H9 (cell line): ENCODE data around the gene SIL1. TPM values are rescaled to one million over a fixed set of nuclear protein-coding genes. Genes with fewer than 3 reads are reported as not detected.

Source experiments
- DNase-seq: peaks from one replicate; pipeline ENCODE4 v3.0.0-alpha.2; 2017
- H2AFZ ChIP-seq: one replicate; pipeline ENCODE4 v1.6.1; 2013; ENCODE audit warnings: mild to moderate bottlenecking, low read length, control low read depth, moderate library complexity
- H2AK5ac ChIP-seq: 2 replicates; pipeline ENCODE4 v1.6.1; 2013; ENCODE audit warnings: low read length, control low read depth, mixed read lengths; ENCODE audit not compliant: insufficient read length
- H2BK120ac ChIP-seq: one replicate; pipeline ENCODE4 v1.6.1; 2013; ENCODE audit warnings: low read depth, mild to moderate bottlenecking, low read length, control low read depth, inconsistent platforms; ENCODE audit not compliant: poor library complexity, severe bottlenecking
- H2BK12ac ChIP-seq: 2 replicates; pipeline ENCODE4 v1.6.1; 2013; ENCODE audit warnings: low read length, control low read depth, mixed read lengths, low read depth; ENCODE audit not compliant: insufficient read length
- H2BK15ac ChIP-seq: 2 replicates; pipeline ENCODE4 v1.6.1; 2013; ENCODE audit warnings: low read depth, low read length, control low read depth
- H2BK20ac ChIP-seq: one replicate; pipeline ENCODE4 v1.6.1; 2013; ENCODE audit warnings: low read depth, mild to moderate bottlenecking, low read length, control low read depth, inconsistent platforms; ENCODE audit not compliant: poor library complexity, severe bottlenecking
- H2BK5ac ChIP-seq: 2 replicates; pipeline ENCODE4 v1.6.1; 2013; ENCODE audit warnings: low read length, control low read depth, mixed read lengths; ENCODE audit not compliant: insufficient read length
- H3K14ac ChIP-seq: 2 replicates; pipeline ENCODE4 v1.6.1; 2013; ENCODE audit warnings: low read length, control low read depth; ENCODE audit not compliant: insufficient read depth
- H3K18ac ChIP-seq: 2 replicates; pipeline ENCODE4 v1.6.1; 2013; ENCODE audit warnings: low read depth, mild to moderate bottlenecking, mixed read lengths, low read length, control low read depth; ENCODE audit not compliant: insufficient read length
- H3K23ac ChIP-seq: 2 replicates; pipeline ENCODE4 v1.6.1; 2013; ENCODE audit warnings: low read length, control low read depth, mixed read lengths, low read depth; ENCODE audit not compliant: insufficient read length
- H3K23me2 ChIP-seq: 2 replicates; pipeline ENCODE4 v1.6.1; 2013; ENCODE audit warnings: low read depth, mild to moderate bottlenecking, mixed read lengths, low read length, control low read depth; ENCODE audit not compliant: insufficient read length, poor library complexity, severe bottlenecking
- H3K27ac ChIP-seq: 2 replicates; pipeline ENCODE4 v1.5.1; 2013; ENCODE audit warnings: low read length, control low read depth, mixed read lengths, low read depth; ENCODE audit not compliant: insufficient read length
- H3K27me3 ChIP-seq: 2 replicates; pipeline ENCODE4 v1.6.1; 2013; ENCODE audit warnings: low read length, control low read depth, inconsistent platforms; ENCODE audit not compliant: insufficient read depth
- H3K4ac ChIP-seq: 2 replicates; pipeline ENCODE4 v1.6.1; 2013; ENCODE audit warnings: low read depth, mild to moderate bottlenecking, control low read depth, inconsistent platforms, low read length, moderate library complexity
- H3K4me1 ChIP-seq: 2 replicates; pipeline ENCODE4 v1.6.1; 2013; ENCODE audit warnings: low read length, control low read depth, inconsistent platforms; ENCODE audit not compliant: insufficient read depth
- H3K4me2 ChIP-seq: 2 replicates; pipeline ENCODE4 v1.6.1; 2013; ENCODE audit warnings: low read length, control low read depth, mixed read lengths; ENCODE audit not compliant: insufficient read length, insufficient read depth
- H3K56ac ChIP-seq: 2 replicates; pipeline ENCODE4 v1.6.1; 2013; ENCODE audit warnings: low read depth, mild to moderate bottlenecking, mixed read lengths, low read length, control low read depth; ENCODE audit not compliant: insufficient read length
- H3K79me1 ChIP-seq: 2 replicates; pipeline ENCODE4 v1.6.1; 2013; ENCODE audit warnings: low read depth, mild to moderate bottlenecking, moderate library complexity, low read length, control low read depth, inconsistent platforms; ENCODE audit not compliant: insufficient read depth, poor library complexity, severe bottlenecking
- H3K79me2 ChIP-seq: 2 replicates; pipeline ENCODE4 v1.6.1; 2013; ENCODE audit warnings: low read length, control low read depth, inconsistent platforms; ENCODE audit not compliant: insufficient read depth
- H3K9ac ChIP-seq: 2 replicates; pipeline ENCODE4 v1.6.1; 2013; ENCODE audit warnings: low read length, control low read depth, mixed read lengths; ENCODE audit not compliant: insufficient read length; ENCODE audit errors: extremely low read depth
- H3K9me3 ChIP-seq: one replicate; pipeline ENCODE4 v1.6.1; 2013; ENCODE audit warnings: low read depth, low read length, inconsistent platforms; ENCODE audit not compliant: control insufficient read depth
- H3T11ph ChIP-seq: one replicate; pipeline ENCODE4 v1.6.1; 2013; ENCODE audit warnings: mild to moderate bottlenecking, low read length, control low read depth, inconsistent platforms
- H4K20me1 ChIP-seq: one replicate; pipeline ENCODE4 v1.6.1; 2013; ENCODE audit not compliant: control insufficient read depth, insufficient read length, insufficient read depth
- H4K5ac ChIP-seq: 2 replicates; pipeline ENCODE4 v1.6.1; 2013; ENCODE audit warnings: low read depth, mild to moderate bottlenecking, mixed read lengths, low read length, control low read depth; ENCODE audit not compliant: insufficient read length
- H4K8ac ChIP-seq: replicated peaks from 2 replicates; pipeline ENCODE4 v1.6.1; 2013; ENCODE audit warnings: low read length, control low read depth, mixed read lengths, low read depth; ENCODE audit not compliant: insufficient read length
- H4K91ac ChIP-seq: 2 replicates; pipeline ENCODE4 v1.6.1; 2013; ENCODE audit warnings: low read depth, mild to moderate bottlenecking, moderate library complexity, mixed read lengths, low read length, control low read depth; ENCODE audit not compliant: insufficient read length
- H3K27ac Mint-ChIP-seq, 3 experiments: 2 replicates in 2 of 3; 3 replicates in 1 of 3; pipeline ENCODE4 v1.8.0; 2020 to 2021; ENCODE audit warnings: mixed read lengths in 3 of 3, mild to moderate bottlenecking in 1 of 3, moderate library complexity in 1 of 3
- H3K27me3 Mint-ChIP-seq: 2 replicates; pipeline ENCODE4 v1.8.0; 2021; ENCODE audit warnings: low read depth, mild to moderate bottlenecking, moderate library complexity, mixed read lengths
- H3K36me3 Mint-ChIP-seq, 3 experiments: 2 replicates in 2 of 3; 3 replicates in 1 of 3; pipeline ENCODE4 v1.8.0; 2020 to 2021; ENCODE audit warnings: low read depth in 3 of 3, mixed read lengths in 3 of 3; ENCODE audit not compliant: insufficient read depth in 1 of 3
- H3K4me1 Mint-ChIP-seq, 2 experiments: 2 replicates each; pipeline ENCODE4 v1.8.0; 2020; ENCODE audit warnings: mixed read lengths in 2 of 2
- H3K4me3 Mint-ChIP-seq, 2 experiments: 2 replicates in 1 of 2; 3 replicates in 1 of 2; pipeline ENCODE4 v1.8.0; 2020 to 2021; ENCODE audit warnings: mild to moderate bottlenecking in 2 of 2, mixed read lengths in 2 of 2, moderate library complexity in 1 of 2
- H3K9me3 Mint-ChIP-seq, 2 experiments: 2 replicates in 1 of 2; 3 replicates in 1 of 2; pipeline ENCODE4 v1.8.0; 2020; ENCODE audit warnings: mild to moderate bottlenecking in 2 of 2, mixed read lengths in 2 of 2, moderate library complexity in 1 of 2
- CTCF ChIP-seq: fragments of 200-600 bp; sonication (generic); conservative IDR thresholded peaks from 3 replicates; pipeline ENCODE4 v1.8.0; 2021; ENCODE audit warnings: antibody characterized with exemption, mild to moderate bottlenecking
- WGBS: extraction: QIAGEN DNeasy Blood & Tissue Kit; methylation state at CpG from one replicate; pipeline ENCODE4 v1.1.7; 2013; ENCODE audit warnings: missing lambda C conversion rate, low lambda C conversion rate, mixed read lengths; ENCODE audit not compliant: insufficient read length; ENCODE audit errors: extremely low coverage; 5-methylcytosine and 5-hydroxymethylcytosine counted together
- total RNA-seq: library from RNA; stranded (reverse); gene quantifications from 2 replicates; pipeline ENCODE4 v1.2.1, GENCODE V29; 2021

SIL1 gene
- total RNA-seq, 1 experiment from 2014 or later, result 10.6 TPM

- no peaks in the 10 kb centered on the region for H3K23me2 ChIP-seq
- no peak overlapping the region for H2BK12ac ChIP-seq
- H3K27ac ChIP-seq, result no peak overlapping the region
- no peak overlapping the region for H4K8ac ChIP-seq
- Mint-ChIP-seq H3K27me3 (no peaks in the 10 kb centered on the region), H3K27ac (no peak overlapping the region), H3K4me1 (peaks cover 2 to 5% of the 10 kb centered on the region in 2 experiments; a peak in 3 of 4 replicates), H3K36me3 (no peaks in the 10 kb centered on the region), H3K4me3 (no peak overlapping the region), H3K9me3 (no peaks in the 10 kb centered on the region)
- no peak overlapping the region for H3K4me2 ChIP-seq
- no peaks in the 10 kb centered on the region for H3K79me1 ChIP-seq
- H3K56ac ChIP-seq, result no peak overlapping the region
- no CpG with 5 or more reads among the region's 5 CpGs for WGBS
- H2BK15ac ChIP-seq, result no peak overlapping the region
- H3K27me3 ChIP-seq, result no peaks in the 10 kb centered on the region
- H3K4ac ChIP-seq, result no peak overlapping the region
- H2BK120ac ChIP-seq, result no peak overlapping the region
- H3T11ph ChIP-seq, result no peak overlapping the region
- no peak overlapping the region for H2BK5ac ChIP-seq
- H4K20me1 ChIP-seq, result no peaks in the 10 kb centered on the region
- H4K5ac ChIP-seq, result no peak overlapping the region
- H2AK5ac ChIP-seq, result no peak overlapping the region
- H3K4me1 ChIP-seq, result no peaks in the 10 kb centered on the region
- H2BK20ac ChIP-seq, result no peak overlapping the region
- H2AFZ ChIP-seq, result no peak overlapping the region
- H3K14ac ChIP-seq, result no peak overlapping the region
- no peak overlapping the region for H3K9ac ChIP-seq
- no peak for DNase-seq
- no peak for TF ChIP-seq CTCF
- no peak overlapping the region for H4K91ac ChIP-seq
- H3K79me2 ChIP-seq, result no peaks in the 10 kb centered on the region
- H3K23ac ChIP-seq, result no peak overlapping the region
- H3K18ac ChIP-seq, result no peak overlapping the region
- no peaks in the 10 kb centered on the region for H3K9me3 ChIP-seq
These were observed 107.6 kb downstream of the SIL1 start for GRCh38 chr5:139090581-139090980.
